HG02623 (cell line): ENCODE results near the gene PLEKHH3.
"Not testable (repeated sequence)": the region's sequence is repeated elsewhere in the genome, so short reads cannot be mapped to it uniquely, and the experiment has no call there.

Experiments
- ATAC-seq: cut with Tn5 transposase; IDR thresholded peaks from one replicate; pipeline ENCODE4 v1.9.1; 2021; ENCODE audit warnings: moderate library complexity; ENCODE audit not compliant: unreplicated experiment

PLEKHH3 gene

DNA sequence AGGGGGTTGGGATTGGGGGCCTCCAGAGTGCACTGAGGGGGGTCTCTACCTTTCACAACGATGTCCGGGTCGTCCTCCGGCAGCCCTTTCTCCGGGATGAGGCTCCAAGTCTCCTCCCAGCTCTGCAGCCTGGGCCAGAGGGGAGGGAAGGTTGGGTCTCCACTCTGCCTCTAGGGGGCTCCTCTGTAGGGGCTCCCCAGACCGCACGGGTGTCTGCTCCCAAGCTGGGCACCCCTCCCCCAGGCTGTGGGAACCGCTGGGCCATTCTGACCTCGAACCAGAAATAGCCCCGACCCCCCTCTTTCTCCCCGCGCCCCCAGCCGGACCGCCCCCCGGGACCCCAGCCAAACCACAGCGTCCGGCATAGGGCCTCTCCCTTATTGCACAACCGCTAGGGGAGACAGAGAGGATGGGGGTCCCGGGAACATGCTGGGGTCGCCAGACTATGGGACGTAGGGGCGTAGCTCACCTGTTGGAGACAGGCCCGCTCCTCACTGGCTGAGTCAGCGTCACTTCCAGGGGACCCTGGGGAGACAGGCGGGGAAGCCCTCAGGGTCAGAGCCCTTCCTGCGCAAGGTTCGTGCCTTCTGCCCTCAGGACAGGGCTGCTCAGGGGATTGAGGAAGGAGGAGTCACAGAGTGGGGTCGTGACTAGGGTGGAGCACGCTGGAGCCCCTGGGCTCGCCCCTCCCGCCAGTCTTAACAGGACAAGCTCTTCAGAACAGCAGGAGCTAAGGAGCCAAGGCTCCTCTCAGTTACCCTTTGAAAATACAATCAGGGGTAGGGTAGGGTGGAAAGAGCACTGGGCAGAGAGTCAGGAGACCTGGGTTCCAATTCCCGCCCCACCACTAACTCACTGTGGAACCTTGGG is 2.7 kb downstream of the PLEKHH3 start:
- no peak for ATAC-seq

DNA sequence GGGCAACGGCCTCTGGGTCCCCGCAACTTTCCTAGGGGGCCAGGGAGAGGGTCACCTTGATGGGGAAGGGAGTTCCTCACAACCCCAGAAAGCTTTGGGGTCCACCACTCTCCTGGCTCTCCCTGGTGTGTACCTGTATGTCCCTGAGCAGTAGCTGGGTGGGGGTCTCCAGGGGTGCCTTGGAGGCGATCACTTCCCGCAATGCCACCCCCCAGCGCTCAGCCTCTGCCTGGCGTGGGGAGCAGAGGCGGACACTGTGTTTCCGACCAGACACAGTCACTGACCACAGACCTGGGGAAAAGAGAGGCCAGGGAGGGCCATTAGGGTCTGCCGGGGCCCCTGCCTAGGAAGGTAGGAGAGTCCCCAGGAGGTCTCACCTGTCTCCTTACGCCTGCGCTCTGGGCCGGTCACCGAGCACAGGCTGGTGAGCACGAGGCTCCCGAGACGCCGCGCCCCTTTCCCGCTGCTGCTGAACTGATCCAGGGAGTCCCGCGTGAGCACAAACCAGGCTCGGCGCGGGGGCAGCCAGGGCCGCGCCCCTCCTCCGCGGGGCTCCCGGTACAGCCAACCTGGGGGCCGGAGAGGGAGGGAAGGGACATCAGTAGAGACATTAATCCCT is 3.4 kb downstream of the PLEKHH3 start:
- ATAC-seq: no peak

DNA sequence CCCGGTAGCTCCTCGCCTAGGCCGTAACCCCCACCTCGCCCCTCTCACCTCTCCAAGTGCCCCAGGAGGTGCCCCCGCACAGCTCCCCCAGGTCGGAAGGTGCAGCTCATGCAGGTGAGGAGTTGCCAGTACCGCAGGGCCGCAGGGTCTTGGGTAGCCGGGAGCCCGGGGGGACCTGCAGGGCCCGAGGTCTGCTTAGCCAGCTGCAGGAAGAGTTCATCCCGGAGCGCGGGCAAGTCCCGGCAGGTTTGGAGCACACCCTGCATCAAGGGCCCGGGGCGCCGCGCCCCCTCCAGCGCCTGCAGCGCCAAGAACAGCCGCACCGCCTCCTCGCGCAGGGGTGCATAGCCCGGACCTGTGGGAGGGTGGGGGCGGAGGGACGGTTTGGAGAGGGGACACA is 4.8 kb downstream of the PLEKHH3 start:
- ATAC-seq: no peak

DNA sequence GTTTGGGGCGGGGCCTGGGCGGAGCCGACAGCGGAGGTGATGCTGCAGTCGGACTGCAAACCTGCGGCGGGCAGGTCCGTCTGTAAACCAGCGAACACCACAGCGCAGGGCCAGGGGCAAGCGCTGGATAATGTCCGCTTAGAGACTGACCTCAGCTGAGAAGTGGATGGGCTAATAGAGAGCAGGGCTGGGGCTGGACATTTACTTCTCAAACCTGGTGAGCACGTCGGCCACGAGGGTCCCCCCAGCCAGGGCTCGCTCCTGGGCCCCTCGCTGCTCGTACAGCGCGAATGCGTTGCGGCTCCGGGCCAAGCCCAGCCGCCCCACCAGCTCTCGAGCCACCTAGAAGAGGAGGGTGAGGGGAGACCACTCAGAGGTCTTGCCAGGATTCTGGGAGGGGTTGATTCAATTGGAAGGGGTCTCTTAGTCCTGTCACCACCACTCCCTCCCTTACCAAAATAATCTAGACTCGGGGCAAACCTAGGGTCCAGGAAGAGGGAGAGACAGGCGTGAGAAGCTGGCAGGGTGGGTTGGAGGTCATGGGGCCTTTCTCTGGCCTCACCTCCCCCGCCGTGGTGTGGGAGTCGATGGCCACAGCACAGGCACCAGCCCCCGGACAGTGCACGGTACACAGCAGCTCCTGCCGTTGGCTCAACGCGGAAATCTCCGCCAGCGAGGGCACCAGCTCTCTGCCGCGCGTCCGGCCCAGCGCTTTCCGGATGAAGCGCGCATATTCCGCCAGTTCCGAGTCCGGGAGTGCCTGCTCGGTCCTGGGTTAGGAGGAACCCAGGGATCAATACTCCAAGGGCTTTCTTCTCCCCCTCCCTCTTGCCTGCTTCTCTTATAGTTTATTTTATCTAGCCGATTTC is 5.8 kb downstream of the PLEKHH3 start:
- ATAC-seq: no peak

DNA sequence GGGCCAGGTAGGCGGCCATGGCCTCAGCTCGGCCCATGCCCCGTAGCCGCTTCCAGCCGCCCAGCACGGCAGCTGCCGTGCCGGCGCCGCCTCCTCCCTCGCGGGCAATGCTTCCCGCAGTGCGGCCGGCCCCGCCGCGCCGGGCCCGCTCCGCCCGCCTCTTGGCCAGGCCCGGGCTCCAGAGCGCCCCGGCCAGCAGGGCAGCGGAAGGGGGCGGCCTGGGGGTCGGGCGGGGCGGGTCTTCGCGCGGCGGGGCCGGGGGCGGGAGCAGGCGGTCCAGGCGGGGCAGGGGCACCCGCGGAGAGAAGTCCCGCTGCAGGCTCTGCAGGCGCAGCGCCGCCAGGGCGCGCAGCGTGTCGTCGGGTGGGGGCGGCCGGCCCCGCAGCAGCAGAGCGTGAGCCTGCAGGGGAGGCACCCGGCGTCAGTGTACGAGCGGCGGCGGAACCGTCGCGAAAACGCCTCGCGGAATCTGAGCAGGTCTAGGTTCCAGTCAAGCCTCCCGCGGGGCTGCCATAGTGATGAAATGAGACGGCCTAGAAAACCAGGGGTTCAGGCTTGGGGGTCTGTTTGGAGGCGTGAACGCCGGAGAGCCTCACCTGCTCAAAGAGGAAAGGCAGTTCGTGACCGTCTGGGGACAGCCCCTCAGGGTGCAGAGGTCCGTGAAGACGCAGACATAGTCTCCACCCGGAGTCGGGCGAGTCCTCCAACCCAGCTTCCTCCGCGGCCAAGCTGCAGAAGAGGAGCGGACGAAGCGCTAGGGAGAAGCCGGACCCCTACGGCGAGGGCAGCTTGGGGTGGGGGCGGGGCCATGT is 6.6 kb downstream of the PLEKHH3 start:
- no peak for ATAC-seq

DNA sequence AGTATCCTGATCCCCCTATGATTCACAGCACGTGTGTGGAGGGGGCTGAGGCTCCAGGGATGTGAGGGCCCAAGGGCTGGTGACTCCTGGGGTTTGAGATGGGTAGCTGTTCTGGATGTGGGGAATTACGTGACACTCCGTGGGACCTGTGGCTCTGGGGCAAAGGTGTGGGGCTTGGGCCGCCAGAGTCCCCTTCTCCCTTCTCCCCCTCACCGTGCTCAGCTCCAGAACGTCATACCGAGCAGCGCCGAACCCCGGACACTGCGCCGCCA is 7.2 kb downstream of the PLEKHH3 start:
- ATAC-seq: no peak

DNA sequence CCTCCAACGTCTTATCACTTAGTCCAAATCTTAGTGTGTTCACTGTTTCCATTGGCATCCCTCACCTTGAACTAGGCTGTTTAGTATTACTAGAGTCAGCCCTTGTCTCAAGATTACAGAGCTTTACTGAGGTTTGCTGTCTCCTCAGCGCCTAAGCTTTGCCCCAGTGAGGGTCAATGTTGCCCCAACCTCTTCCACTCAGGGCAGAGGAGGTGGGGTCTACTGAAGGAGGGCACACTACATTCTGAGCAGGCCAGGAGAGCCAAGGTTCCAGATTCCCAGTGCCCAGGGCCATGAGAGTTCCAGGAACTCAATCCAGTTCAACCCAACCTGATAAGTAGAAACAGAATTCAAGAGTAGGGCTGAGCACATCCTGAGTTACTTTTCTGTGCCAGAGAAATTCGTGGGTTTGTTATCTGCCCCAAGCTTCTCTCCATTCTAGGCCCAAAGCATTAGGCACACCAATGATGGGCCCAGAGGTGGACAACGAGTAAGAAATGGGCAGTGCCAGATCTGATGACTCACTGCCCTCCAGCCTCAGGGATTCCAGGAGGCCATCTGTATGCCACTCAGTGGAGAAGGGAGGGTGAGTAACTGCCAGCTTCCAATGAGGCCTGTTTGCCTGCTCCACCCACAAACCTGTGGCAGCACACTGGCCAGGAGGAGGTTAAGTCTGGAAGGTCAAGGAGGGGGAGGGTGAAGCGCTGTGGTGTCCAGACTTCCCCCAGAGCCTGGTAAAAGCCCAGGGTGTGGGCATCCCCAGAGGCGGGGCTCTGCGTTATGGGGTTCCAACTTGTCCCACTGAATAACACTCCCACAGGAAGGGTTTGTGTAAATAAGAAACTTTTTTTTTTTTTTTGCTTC is 9.5 kb downstream of the PLEKHH3 start:
- no peak for ATAC-seq

DNA sequence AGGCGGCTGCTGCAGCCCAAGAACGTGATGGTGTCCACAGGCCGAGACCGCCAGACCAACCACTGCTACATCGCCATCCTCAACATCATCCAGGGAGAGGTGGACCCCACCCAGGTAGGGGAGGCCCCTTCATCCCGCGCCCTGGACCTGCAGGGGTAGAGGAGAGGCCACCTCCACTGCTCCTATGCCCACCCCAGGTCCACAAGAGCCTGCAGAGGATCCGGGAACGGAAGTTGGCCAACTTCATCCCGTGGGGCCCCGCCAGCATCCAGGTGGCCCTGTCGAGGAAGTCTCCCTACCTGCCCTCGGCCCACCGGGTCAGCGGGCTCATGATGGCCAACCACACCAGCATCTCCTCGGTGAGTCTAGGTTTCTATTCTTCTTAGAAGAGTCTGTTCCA is 10.7 kb downstream of the PLEKHH3 start:
- not testable (repeated sequence) for ATAC-seq

DNA sequence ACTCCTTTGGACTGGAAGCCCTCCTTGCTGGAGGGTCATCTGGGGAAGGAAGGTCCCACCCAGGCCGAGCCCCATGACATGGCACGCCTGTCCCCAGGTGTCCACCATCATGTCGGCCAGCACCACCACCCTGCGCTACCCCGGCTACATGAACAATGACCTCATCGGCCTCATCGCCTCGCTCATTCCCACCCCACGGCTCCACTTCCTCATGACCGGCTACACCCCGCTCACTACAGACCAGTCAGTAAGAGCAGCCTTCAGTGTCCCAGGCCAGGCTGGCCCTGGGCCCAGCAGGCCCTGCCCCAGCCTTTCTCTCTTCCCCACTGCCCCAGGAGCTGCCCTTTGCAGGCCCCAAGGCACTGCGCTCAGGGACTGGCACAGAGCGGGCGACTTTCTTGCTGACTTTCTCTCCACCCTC is 11.2 kb downstream of the PLEKHH3 start:
- no peak for ATAC-seq

DNA sequence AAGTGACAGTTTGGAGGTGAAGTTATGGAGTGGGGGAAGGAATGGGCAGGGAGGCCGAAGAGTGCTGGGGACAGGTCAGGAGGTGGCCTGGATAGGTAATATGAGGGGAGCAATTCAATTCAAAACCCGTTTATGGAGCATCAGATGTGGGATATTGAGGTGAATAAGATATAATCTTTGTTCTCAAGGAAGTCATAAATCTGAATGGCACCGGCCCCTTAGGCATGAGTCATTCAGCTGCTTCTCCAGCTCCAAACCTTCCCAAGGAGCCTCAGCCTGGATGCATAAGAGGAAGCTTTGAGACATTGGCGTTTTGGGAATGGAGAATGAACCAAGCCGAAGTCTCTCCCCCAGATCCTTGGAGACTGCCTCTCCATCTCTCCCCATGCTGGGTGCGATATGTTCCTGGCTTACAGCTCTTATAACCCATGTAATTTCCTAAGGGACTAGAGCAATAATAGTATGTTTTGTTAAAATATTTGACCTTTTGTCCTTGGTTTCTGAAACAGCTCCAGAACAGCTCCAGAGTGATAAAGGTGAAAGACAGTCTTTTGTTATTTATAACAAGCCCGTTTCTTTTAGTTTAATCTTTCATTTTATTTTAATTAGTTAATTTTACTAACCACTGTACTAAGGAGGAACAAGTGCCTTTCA is 16.0 kb downstream of the PLEKHH3 start:
- no peak for ATAC-seq

DNA sequence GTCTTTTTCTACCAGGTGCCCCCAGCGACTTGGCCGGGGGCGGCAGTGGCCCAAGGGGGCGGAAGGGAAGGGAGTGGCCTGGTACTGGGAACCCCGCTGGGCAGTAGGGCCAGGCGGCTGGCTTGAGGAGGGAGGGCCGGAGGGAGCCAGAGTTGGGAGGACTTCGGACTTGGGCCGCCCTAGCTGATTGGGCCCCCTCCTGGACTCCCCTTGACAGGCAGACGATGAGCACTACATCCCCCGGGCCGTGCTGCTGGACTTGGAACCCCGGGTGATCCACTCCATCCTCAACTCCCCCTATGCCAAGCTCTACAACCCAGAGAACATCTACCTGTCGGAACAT is 16.9 kb downstream of the PLEKHH3 start:
- ATAC-seq: not testable (repeated sequence)

DNA sequence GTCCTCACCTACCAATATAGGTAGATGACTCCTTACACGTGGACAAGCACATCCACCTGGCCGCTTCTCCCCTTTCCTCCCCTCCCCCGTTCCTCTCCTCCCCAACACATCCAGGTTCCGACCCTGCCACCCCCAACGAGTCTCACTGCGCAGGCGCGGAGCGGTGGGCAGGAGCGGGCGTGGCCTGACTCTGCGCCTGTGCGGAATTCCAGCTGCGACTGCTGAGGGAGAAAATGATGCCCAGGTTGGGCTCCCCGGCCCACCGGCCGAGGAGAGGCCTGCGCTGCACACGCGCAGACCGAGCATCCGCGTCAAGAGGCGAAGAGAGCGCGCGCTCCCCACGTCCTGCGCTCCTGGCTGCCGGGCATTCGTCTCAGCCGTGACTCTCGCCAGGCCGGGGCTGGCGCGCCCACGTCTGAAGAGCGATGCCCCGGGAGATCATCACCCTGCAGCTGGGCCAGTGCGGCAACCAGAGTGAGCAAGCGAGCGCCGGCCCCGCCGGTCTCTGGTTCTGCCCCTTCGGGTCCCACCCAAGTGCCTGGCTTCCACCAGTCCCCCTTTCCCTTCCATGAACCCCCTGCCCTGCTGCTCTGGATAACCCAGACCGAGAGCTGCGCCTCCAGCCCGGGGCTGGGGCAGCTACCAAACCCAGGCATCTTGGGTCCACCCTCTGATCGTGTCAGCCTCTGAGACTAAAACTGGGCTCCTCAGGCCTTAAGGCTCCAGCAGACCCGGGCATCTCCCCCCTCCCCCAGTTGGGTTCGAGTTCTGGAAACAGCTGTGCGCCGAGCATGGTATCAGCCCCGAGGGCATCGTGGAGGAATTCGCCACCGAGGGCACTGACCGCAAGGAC is 17.5 kb downstream of the PLEKHH3 start, which contains the start of gene TUBG2:
Gene TUBG2 (plus strand): TSS at position 206 of the 853 bp plus-strand sequence. CDS start 220 bp downstream, at position 426.
- peak; percentile 56 for ATAC-seq

DNA sequence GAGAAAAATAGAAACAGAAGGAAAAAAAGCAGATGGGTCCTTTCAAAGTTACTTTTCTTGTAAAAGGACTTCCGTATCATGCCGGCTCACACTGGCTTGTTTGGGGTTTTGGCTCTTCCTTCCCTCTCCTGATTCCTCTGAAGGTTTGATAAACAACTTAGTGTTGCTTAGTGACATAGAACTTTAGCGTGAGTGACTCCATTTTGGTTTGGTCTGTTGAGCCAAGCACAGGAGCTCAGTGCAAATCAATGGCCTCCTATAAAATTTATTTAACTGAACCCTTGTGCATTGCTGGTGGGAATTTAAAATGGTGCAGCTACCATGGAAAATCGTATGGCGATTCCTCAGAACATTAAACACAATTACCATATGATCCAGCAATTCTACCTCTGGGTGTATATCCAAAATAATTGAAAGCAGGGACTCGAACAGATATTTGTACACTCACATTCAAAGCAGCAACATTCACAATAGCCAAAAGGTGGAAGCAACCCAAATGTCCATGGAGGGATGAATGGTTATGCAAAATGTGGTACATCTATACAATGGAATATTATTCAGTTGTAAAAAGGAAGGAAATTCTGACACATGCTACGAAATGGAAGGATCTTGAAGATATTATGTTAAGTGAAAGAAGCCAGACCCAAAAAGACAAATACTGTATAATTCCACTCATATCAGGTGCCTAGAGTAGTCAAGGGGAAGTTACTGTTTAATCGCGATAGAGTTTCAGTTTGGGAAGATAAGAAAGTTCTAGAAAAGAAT is 18.8 kb downstream of the PLEKHH3 start:
- ATAC-seq: no peak

DNA sequence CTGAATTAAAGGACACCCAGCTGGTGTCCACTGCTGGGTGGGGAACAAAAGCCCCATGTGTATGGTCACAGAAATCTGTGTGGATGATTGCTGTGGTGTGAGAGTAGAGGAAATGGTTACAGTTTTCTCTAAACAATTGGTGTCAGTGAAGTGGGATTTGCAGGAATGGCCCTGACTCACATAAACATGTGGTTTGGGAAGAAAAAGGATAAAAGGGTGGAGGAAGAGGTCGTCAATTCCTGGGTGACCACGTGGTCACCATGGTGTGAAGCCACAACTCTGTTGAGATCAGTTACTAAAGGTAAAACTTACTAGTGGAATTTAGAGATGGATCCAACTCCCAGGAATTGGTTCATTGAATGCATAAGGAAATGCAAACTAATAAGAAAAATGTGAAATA is 21.3 kb downstream of the PLEKHH3 start:
- ATAC-seq: no peak

DNA sequence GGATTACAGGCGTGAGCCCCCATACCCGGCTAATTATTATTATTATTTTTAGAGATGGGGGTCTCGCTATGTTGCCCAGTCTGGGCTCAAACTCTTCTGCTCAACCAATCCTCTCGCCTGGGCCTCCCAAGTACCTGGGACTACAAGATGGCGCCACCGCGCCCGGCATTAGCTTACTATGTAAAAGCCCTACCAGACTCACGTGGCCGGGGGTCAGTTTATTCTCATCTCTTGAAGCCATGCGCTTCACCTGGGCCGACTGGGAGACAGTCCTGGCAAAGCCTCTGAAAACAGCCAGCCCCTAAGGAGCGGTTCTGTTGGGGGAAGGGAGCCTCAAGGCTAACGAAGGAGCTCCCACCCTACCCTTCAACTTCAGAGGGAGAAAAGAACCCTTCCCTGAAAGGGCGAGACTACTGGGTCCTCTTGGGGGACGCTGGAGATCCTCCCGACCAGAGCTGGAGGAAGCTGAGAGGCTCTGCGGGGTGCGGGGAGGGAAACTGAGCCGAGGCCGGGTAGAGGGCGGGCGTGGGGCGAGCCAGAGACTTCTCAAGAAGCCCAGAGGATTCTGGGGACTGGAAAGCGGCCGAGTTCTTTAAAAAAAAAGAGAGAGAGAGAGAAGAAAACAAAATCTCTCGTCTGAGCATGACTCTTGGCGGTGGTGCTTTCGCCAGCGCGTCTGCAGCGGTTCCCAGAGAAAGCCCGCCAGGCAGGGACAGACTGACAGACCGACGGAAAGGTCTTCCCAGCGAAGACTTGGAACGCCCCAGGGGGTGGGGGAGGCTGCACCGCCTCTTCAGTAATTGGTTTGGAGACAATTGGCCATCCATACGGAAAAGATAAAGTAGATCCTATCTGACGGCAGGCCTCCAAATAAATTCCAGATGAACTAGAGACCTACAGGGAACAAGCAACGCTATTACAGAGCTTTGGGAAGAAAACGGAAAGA is 23.3 kb downstream of the PLEKHH3 start:
- ATAC-seq: no peak

DNA sequence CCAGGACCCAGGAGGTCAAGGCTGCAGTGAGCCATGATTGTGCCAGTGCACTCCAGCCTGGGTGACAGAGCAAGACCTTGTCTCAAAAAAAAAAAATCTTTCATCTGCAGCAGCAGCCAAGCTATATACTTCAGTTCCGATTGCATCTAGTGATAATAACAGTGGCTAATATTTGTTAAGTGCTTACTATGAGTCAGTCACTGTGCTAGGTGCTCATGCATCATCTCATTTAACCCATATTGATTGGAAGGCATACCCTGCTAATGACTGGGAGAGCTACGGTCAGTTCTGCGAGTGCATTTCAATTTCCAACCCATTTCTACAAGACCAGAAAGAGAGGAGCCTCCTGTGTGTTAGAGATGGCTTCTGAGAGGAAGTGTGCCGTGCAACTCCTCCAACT is 25.4 kb downstream of the PLEKHH3 start:
- no peak for ATAC-seq

DNA sequence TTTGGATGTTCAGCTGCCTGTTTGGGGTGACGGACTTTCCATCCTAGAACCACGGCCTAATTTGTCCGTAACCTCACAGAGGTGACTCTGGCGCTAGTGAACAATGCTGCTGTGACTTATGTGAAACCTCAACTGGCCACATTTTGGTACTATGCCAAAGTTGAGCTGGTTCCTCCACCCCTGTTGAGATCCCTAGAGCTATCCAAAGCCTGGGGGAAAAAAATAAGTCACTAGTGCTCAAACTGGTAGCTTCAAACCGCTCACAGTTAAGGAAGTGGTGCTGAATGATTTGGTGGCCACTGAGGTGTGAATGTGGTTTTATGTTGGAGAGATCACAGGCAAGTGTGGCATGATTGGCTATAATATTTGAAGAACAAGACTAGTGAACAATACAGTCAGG is 29.0 kb downstream of the PLEKHH3 start:
- no peak for ATAC-seq
